LNCaP clone FGC (cell line): ENCODE data around the gene PTTG1.

Source experiments
- DNase-seq: peaks from one replicate; pipeline ENCODE4 v3.0.0-alpha.2; 2011; ENCODE audit warnings: low read depth
- H3K4me3 ChIP-seq: 2 replicates; pipeline ENCODE4 v1.5.1; 2011; ENCODE audit warnings: mild to moderate bottlenecking, low read depth, low read length, control low read depth
- CTCF ChIP-seq: IDR thresholded peaks from 2 replicates; pipeline ENCODE4 v1.5.1; 2012; ENCODE audit warnings: mild to moderate bottlenecking; ENCODE audit not compliant: control insufficient read depth, insufficient read depth; ENCODE audit errors: extremely low read depth

The PTTG1 gene

GRCh38 chr5:160464466-160464797 is 42.8 kb downstream of the PTTG1 start:
- no peak for TF ChIP-seq CTCF
- H3K4me3 ChIP-seq = no peak overlapping the region
- no peak for DNase-seq

- no peak for TF ChIP-seq CTCF
- no peak for DNase-seq
- H3K4me3 ChIP-seq = no peak overlapping the region
Measured at GRCh38 chr5:160466116-160466515, 44.5 kb downstream of the PTTG1 start.

- no peak overlapping the region for H3K4me3 ChIP-seq
- DNase-seq = no peak
- TF ChIP-seq CTCF = no peak
Measured at GRCh38 chr5:160466889-160467554, 45.4 kb downstream of the PTTG1 start.

GRCh38 chr5:160467555-160468362 is 46.1 kb downstream of the PTTG1 start:
- no peak for TF ChIP-seq CTCF
- no peak for DNase-seq
- no peak overlapping the region for H3K4me3 ChIP-seq

GRCh38 chr5:160468363-160468975 is 46.8 kb downstream of the PTTG1 start:
- no peak for TF ChIP-seq CTCF
- no peak overlapping the region for H3K4me3 ChIP-seq
- DNase-seq = no peak

- no peak overlapping the region for H3K4me3 ChIP-seq
- TF ChIP-seq CTCF = no peak
- DNase-seq = no peak
Measured at GRCh38 chr5:160469156-160470144, 47.8 kb downstream of the PTTG1 start.
